ENCODE results near the gene NQO2.
"Not testable (repeated sequence)": the region's sequence is repeated elsewhere in the genome, so short reads cannot be mapped to it uniquely, and the experiment has no call there.

Gene NQO2

DNA sequence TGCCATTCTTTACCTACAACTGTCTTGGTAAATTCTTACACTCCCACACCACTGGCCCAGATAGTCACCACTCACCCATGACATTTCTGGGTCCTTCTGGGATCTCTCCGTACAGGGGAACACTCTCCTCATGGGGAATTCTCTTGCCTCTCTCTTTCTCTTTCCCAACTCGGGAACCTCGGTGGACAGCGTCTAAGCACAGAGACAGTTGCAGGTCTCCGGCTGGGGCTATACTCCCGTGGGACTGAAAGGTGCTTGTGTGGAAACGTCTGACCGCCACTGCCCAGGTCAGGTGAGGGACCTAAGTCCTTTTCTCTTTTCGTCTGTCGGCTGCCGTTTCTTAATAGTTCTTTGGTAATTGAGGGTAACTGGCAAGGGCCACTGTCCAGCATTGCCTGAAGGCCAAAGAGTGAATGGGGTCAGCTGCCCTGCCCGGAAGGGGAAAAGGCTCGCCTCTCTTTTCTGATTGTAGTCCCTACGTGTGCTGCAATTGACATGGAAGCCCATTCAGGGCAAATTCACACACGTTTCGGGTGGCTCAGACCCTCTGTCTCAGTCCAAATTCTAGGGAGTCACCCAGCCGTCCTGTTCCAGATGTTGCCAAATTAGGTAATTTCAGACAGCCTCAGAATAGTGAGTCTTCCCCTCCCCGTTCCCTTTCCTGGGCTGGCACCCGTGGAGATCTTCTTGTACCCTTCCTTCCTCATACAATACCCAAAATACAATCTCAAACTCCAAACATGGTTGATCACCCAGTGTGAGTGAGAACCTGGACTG, 37.4 kb downstream of the NQO2 start:
- FAIRE-seq (no peak), DNase-seq (ENCODE audit: low spot score) (no peak)

DNA sequence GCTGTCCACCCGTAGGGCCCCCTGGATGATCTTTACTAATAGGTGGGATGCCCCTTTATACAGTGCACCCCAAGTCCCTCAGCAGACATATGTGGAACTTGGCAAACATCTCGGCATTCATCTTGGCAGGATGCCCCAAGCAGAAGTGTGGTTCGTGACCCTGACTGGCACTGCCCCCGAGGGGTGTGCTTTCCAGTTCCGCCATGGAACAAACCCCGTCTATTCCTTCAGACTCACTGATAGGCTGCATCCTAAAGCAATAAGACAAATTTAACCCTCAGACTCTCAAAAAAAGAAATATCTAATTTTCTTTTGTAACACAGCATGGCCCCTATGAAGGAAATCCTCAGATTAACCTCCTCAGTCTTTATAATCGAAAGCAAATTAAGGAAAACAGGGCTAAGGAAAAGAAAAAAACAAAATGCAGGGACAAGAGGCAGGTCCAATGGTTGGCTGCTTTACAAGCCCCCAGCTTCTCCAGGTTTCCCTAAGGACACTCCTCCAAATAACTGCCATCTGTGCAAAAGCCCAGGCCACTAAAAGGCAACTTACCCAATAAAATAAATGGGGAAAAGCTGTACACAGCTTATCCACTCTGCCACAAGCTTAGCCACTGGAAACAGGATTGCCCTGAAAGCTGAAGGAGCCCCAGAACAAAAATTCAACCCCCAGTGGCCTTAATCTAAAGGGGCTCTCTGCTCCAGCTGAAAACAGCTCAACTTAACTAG, 38.1 kb downstream of the NQO2 start:
- FAIRE-seq, result no peak
- no peak for DNase-seq (ENCODE audit: low spot score)

DNA sequence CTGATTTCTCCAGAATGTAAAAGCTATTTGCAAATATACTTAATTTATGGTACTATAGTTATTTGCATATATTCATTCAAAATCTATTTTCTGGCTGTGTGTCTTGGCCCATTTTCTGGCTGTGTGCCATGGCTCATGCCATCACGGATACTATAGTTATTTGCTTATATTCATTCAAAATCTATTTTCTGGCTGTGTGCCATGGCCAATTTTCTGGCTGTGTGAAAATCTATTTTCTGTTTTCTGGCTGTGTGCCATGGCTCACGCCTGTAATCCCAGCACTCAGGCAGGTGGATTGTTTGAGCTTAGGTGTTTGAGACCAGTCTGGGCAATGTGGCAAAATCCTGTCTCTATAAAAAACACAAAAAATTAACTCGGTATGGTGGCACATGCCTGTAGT, 39.7 kb downstream of the NQO2 start:
- FAIRE-seq (no peak), DNase-seq (ENCODE audit: low spot score) (no peak)

DNA sequence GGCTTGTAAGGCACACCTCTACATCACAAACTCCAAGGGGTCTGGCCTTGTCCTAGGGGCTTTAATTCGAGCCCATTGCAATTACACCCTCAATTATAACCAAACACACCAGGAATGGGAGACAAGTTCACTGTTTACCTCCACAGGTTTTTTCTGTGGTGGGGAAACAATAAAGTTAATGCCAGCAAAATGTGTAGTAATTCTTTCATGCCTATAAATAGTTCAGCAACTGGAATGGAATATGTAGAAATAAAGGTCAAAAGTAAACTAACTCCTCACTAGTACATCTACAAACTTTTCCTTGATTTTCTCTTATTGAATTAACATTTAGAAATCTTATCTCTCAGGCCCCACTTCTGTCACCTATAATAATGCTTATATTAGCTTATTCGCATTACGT, 41.5 kb downstream of the NQO2 start:
- no peak for DNase-seq (ENCODE audit: low spot score)
- no peak for FAIRE-seq

DNA sequence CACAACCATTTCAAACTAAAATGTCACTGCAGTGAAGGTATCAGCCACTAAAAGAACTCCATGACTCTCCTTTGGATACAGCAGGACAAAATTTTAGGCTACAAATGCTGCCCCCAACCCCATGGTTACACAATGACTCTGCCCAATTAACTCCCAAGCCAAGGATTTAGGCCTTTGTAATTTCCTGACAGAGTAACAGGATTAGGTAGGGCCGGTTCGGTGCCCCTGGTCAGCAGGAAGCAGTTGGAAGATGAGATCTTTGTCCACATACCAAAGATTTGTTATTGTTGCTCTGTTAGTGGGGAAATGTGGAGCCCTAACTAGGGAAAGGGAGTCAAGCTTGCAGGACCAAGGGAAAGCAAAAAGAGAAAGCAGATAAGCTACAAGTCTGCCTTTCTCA, 41.9 kb downstream of the NQO2 start:
- DNase-seq (ENCODE audit: low spot score) (no peak), FAIRE-seq (no peak)

DNA sequence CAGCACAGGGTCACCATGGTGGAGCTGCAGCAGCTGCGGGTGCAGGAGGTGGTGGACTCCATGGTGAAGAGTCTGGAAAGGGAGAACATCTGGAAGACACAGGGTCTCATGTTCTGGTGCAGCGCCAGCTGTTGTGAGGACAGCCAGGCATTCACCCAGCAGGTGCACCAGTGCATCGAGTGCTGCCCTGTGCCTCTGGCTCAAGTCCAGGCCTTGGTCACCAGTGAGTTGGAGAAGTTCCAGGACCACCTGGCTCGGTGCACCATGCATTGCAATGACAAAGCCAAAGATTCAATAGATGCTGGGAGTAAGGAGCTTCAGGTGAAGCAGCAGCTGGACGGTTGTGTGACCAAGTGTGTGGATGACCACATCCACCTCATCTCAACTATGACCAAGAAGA, 45.7 kb downstream of the NQO2 start:
- DNase-seq (ENCODE audit: low spot score), result no peak
- FAIRE-seq, result no peak

DNA sequence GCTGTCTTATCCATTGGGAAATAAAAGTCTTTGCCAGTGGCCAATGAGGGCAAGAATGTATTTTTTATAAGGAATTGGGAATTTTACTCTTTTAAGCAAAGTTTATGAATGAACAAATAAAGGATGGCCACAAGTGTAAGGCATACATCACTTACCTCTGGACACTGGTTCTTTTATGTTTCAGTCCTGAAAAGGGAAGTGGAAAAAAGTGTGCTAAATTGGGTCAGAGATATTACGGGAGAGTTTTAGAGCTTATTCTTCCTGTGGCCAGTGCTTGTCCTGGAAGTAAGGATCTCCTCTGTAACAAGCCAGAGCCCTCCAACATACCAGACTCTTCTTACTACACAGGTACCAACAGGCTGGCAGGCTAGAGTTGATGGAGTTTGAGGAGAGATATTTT, 46.1 kb downstream of the NQO2 start:
- DNase-seq (ENCODE audit: low spot score) (no peak), FAIRE-seq (no peak)

DNA sequence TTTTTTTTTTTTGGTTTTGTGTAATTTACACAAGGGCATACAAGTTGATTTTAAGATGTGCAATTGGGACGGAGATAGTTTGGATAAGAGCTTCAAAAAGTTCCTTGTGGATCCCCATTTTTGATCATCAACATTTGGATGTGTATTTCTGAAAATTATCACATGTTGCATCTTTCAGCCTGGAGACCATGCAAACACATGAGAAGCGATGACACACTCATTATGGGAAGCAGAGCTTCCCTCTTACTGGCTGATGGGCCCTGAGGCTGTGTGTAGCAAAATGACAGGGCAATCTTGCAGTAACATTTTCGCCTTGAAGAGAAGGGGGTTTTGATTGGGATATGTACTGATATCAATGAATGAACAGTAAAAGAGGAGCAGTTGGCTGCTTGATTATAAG, 46.6 kb downstream of the NQO2 start:
- DNase-seq (ENCODE audit: low spot score), result no peak
- FAIRE-seq, result no peak

DNA sequence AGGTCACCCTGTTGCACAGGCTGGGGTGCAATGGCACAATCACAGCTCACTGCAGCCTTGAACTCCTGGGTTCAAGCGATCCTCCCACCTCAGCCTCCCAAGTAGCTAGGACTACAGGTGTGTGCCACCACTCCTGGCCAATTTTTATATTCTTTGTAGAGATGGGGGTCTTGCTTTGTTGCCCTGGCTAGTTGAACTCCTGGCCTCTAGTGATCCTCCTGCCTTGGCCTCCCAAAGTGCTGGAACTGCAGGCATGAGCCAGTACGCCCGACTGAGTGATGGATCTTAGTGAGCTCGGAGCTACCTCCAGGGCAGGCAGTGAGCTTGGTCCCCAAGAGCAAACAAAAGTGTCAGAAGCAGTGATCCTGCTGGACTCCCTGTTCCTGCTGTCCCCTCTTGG, 48.3 kb downstream of the NQO2 start:
- not testable (repeated sequence) for DNase-seq (ENCODE audit: low spot score); FAIRE-seq

DNA sequence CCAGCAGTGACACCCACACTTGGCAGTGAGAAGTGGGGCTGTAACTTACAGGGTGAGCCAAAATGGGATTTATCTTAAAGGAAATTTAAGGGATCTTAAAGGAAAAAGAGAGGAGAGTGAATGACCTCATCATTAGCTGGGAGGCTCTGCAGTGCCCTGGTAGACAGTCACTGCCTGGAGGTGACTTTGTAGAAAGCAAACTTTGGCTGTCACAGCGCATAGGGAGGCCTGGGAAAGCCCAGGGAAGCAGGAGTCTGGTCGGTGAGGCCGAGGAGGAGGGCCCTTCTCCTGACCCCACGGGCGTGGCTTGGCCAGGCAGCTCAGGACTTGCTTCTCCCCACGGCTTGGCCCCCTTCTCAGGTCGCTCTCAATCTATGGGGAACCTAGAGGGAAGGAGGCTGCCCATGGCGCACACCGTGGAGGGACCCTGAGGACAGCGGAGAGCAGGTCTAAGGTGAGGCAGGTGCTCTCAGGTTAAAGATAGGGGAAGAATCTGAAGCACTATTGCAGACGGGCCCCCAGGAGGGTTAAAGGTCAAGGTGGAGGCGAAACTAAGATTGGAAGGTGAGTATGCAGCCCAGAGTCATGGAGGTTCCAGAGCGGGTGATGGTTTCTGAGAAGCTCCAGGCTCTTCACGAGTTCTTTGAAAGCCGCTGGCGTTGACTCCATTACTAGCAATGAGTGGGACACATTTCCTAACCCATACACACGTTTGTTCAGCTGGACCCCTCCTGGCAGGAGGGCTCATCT, 53.0 kb downstream of the NQO2 start:
- FAIRE-seq (no peak), DNase-seq (ENCODE audit: low spot score) (no peak)

DNA sequence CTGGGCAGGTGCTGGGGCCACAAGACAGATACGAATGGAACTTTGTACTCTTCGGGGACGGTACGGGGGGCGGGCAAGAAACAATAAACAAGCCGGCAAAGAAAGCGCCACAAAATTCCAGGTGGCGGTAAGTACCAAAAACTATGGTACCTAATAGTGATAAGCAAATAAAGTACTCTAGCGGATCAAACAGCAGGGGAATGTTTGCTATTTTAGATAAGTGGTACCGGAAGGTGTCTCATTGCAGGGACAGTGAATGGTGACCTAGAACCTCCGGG, 53.5 kb downstream of the NQO2 start:
- DNase-seq (ENCODE audit: low spot score) (no peak), FAIRE-seq (no peak)

DNA sequence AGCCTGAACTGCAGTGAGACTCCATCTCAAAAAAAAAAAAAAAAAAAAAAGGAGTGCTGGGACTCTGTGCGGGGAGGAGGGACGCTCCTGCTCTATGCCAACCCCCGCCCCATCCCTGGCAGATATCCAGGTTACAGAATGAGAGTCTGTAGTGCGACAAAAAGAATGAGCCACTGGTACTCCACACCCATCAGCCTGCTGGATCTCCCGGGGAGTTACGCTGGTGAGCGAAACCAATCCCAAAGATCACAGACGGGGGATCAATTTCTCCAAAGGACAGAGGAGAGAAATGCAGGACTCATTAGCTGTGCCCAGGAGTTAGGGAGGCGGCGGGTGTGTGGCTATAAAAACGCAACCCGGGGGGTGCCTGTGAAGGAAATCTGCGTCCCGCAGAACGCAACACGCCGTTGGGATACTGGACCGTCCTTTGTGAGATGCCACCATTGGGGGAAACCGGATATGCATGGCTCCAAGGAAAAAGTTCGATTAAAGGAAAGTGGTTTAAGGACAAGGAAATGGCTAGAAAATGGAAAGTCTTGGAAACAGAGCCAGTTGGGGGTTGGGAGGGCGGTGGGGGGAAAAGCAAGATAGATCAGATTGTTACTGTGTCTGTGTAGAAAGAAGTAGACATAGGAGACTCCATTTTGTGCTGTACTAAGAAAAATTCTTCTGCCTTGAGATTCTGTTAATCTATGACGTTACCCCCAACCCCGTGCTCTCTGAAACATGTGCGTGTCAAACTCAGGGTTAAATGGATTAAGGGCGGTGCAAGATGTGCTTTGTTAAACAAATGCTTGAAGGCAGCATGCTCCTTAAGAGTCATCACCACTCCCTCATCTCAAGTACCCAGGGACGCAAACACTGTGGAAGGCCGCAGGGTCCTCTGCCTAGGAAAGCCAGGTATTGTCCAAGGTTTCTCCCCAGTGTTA, 54.8 kb downstream of the NQO2 start:
- not testable (repeated sequence) for FAIRE-seq; DNase-seq (ENCODE audit: low spot score)

DNA sequence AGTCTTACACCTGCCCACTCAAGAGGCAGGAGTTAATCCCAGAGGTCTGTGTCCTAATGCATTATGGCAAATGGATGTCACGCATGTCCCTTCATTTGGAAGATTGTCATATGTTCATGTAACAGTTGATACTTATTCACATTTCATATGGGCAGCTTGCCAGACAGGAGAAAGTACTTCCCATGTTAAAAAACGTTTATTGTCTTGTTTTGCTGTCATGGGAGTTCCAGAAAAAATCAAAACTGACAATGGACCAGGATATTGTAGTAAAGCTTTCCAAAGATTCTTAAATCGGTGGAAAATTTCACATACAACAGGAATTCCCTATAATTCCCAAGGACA, 55.4 kb downstream of the NQO2 start:
- DNase-seq (ENCODE audit: low spot score); FAIRE-seq: not testable (repeated sequence)

DNA sequence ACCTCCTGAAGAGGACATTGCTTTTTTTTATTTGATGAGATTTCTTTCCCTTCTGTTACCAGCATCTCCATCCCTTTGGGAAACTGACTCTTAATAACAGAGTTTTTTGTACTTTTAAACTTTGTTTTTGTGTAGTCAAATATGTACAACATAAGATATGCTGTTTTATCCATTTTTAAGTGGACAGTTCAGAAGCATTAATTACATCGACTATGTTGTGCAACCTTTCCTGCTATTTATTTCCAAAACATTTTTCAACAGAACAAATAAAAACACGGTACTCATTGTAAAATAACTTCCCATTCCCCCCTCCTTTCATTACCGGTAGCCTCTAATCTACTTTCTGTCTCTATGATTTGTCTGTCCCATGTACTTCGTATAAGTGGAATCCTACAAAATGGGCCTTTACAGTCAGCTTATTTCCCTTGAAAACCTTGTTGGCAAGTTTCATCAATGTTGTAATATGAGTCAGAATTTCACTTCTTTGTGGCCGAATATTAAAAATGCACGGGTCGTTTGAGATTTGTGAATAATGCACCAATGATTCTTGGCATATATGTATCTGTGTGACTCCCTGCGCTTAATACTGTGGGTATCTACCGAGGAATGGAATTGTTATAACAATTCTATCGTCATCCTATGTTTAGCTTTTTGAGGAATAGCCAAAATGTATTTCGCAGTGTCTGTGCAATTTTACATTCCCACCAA, 57.5 kb downstream of the NQO2 start:
- DNase-seq (ENCODE audit: low spot score) (no peak), FAIRE-seq (no peak)

DNA sequence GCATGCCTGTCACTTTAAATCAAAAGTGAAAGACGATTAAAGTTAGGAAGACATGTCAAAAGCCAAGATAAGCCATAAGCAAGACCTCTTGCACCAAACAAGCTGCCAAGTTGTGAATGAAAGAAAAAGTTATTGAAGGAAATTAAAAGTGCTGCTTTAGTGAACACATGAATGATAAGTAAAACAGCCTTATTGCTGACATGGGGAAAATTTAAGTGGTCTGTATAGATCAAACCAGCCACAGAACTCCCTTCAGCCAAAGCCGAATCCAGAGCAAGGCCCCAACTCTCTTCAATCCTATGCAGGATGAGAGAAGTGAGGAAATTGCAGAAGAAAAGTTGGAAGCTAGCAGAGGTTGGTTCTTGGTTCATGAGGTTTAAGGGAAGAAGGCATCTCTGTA, 59.3 kb downstream of the NQO2 start:
- FAIRE-seq, result no peak
- no peak for DNase-seq (ENCODE audit: low spot score)

DNA sequence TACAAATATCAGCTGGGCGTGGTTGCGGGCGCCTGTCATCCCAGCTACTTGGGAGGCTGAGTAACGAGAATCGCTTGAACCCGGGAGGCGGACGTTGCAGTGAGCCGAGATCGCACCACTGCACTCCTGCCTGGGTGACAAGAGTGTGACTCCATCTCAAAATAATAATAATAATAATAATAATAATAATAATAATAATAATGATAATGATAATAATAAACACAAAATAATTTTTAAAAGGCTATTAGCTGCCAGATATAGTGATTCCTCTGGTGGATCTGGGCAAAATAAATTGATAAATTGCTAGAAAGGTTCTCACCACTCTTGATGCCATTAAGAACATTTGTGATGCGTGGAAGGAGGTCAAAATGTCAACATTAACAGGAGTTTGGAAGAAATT, 60.4 kb downstream of the NQO2 start:
- not testable (repeated sequence) for FAIRE-seq

DNA sequence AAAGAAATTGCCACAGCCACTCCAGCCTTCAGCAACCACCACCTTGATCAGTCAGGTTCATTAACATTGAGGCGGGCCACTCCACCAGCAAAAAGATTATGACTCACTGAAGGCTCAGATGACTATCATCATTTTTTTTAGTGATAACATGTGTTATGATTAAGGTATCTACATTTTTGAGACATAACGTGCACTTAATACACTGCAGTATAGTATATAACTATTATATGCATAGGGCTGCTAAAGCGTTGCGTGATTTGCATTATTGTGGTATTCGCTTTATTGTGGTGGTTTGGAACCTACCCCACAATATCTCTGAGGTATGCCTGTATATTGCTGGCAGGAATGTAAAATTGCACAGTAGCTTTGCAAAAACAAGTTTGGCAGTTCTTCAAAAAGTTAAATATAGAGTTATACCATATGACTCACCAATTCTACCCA, 61.8 kb downstream of the NQO2 start:
- FAIRE-seq (no peak), DNase-seq (ENCODE audit: low spot score) (no peak)

More for the DNA sequence above, 60.4 kb downstream of the NQO2 start:
- not testable (repeated sequence) for DNase-seq (ENCODE audit: low spot score)

DNA sequence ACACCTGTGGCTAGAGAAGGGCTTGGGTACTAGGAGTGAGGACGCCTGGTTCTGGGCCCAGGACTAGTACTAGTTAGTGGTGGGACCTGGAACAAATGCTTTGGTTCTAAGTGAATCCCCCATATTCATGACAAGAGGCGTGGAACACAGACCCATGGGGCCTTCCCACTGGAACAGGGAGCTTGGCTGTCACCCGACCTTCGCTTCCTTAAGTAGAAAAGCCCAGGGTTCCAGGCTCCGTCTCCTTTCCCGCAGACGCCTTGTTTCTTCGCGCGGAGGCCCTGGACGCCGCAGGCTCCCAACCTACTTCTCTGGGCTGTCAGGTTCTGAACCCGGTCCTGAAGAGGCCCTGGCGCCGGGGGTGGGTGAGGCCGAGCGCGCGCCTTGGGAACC, 63.6 kb downstream of the NQO2 start:
- not testable (repeated sequence) for DNase-seq (ENCODE audit: low spot score); FAIRE-seq

DNA sequence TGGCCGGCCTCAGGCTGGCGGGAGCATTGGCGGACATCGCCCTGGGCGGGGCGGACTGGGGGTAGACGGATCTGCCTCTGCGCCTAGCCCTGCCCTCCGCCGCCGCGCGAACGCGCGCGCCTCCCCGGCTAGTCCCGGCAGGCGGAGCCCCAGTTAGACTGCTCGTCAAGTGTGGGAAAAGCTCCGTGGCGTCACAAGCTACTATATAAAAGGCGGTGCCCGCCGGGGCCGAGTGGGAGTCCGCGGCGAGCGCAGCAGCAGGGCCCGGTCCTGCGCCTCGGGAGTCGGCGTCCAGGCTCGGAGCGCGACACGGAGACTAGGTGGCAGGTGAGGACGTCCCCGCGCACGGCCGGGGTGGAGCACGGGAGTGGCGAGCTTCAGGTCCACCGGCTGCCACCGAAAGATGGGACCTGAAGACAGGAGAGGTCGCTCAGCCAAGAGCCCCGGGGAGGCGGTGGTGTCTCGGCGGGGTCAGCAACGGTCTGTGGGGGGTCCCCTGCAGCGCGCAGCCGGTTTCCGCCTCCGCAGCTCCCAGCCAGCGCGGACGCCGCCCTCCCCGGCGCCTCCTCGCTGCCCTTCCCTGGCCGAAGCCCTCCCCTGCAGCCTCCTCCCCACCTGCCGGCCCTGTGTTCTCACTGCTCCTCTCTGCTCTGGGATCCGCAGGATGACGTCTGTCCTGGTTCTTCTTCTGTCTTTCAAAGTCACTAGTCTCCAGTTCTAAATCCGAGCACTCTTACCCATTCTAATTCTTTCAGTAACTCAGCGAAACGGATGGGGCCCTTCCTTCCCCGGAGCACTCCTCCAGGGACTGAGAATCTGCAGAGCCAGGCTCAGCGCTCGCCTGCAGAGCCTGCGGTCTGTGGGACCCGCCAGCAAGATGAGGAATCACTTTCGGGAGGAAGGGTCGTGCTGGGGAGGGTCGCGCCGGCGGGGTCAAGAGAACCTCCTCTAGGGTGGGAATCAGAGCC, 64.3 kb downstream of the NQO2 start:
- no peak for FAIRE-seq
- DNase-seq (ENCODE audit: low spot score), result peak; percentile 91

Measured in urothelium cell line (cell line).